Gastroesophageal sphincter (tissue), 3 donors: ENCODE measurements around the gene RAB22A.

Experiments used
- EP300 ChIP-seq: sonication (generic); formaldehyde crosslinking; IDR thresholded peaks from one replicate; pipeline ENCODE4 v1.6.1; 2017; ENCODE audit warnings: antibody characterized with exemption, mild to moderate bottlenecking
- POLR2A ChIP-seq, 2 donors: fragments of 450-650 bp; IDR thresholded peaks; one replicate each; pipeline ENCODE4 v1.6.1; 2017; ENCODE audit warnings: antibody characterized with exemption in 2 of 2, mild to moderate bottlenecking in 2 of 2, moderate library complexity in 1 of 2
- POLR2AphosphoS5 ChIP-seq: sonication (generic); formaldehyde crosslinking; IDR thresholded peaks from one replicate; pipeline ENCODE4 v1.6.1; 2017; ENCODE audit warnings: antibody characterized with exemption
- TF ChIP-seq, protein P1 (sequence below), 4 experiments: fragments of 200-600 bp in 2 of 4; fragments of 450-650 bp in 2 of 4; sonication (generic) in 1 of 4; IDR thresholded peaks; one replicate each; pipeline ENCODE4 v1.5.1; 2017 to 2019; ENCODE audit warnings: antibody characterized with exemption in 4 of 4, mild to moderate bottlenecking in 2 of 4, moderate library complexity in 2 of 4

DNA sequence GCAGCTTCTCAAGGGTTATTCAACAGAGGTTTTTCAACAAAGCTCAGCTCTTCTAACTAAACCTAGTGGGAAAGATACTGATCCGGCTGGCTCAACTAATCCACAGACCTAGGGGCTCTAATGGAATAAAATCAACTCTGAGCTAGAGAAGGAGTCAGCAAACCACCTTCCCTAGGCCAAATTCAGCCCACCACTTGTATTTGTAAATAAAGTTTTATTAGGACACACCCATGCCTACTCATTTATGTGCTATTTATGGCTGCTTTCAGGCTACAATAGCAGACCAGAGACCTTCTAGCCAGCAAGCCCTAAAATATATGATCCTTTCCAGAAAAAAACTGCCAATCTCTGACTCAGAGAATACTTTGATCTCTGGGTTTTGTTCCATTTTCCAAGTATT lies 6.0 kb upstream of the RAB22A start:
- TF ChIP-seq, protein P1, sequence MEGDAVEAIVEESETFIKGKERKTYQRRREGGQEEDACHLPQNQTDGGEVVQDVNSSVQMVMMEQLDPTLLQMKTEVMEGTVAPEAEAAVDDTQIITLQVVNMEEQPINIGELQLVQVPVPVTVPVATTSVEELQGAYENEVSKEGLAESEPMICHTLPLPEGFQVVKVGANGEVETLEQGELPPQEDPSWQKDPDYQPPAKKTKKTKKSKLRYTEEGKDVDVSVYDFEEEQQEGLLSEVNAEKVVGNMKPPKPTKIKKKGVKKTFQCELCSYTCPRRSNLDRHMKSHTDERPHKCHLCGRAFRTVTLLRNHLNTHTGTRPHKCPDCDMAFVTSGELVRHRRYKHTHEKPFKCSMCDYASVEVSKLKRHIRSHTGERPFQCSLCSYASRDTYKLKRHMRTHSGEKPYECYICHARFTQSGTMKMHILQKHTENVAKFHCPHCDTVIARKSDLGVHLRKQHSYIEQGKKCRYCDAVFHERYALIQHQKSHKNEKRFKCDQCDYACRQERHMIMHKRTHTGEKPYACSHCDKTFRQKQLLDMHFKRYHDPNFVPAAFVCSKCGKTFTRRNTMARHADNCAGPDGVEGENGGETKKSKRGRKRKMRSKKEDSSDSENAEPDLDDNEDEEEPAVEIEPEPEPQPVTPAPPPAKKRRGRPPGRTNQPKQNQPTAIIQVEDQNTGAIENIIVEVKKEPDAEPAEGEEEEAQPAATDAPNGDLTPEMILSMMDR (IDR thresholded peaks at IDR 0.05) = no peak
- TF ChIP-seq POLR2AphosphoS5 = no peak
- TF ChIP-seq POLR2A (IDR thresholded peaks at IDR 0.05) = no peak
- TF ChIP-seq EP300 = no peak
